K562 (cell line): ENCODE measurements around the gene TFRC. TPM values are rescaled to one million over a fixed set of nuclear protein-coding genes. Genes with fewer than 3 reads are reported as not detected.
"Not testable (repeated sequence)": the region's sequence is repeated elsewhere in the genome, so short reads cannot be mapped to it uniquely, and the experiment has no call there.

Experiments used
- ATAC-seq: fragments of 200-7000 bp; cut with Tn5 transposase; 3 replicates; pipeline ENCODE4 v1.9.1; 2020; ENCODE audit warnings: moderate library complexity
- BruUV-seq: library from RNA; stranded (reverse); fragments of 400-500 nt; replicated peaks from 2 replicates; lab custom pipeline; 2021; lab: Mats Ljungman, UMichigan
- CTCF ChIA-PET: fragments of 300-600 bp; formaldehyde crosslinking; extraction: SDS; loops from one replicate; lab custom pipeline; 2021; ENCODE audit warnings: low intra/inter-chr PET ratio; lab: Yijun Ruan, JAX
- POLR2A ChIA-PET: fragments of 300-600, 350-650 bp; sonication (Branson Sonifier 250); formaldehyde crosslinking; extraction: SDS; loops from one replicate; lab custom pipeline; 2021; ENCODE audit warnings: antibody characterized with exemption, inconsistent platforms; lab: Yijun Ruan, JAX
- DNase-seq, 4 experiments: peaks; one replicate each; pipeline versions ENCODE4 v3.0.0 to v3.0.0-alpha.2; 2011 to 2018; ENCODE audit warnings: low spot score in 3 of 4, mixed read lengths in 3 of 4; ENCODE audit errors: extremely low read depth in 1 of 4
- FAIRE-seq: peaks from 2 replicates; lab custom pipeline; 2011; peaks lifted over from hg19 to GRCh38; lab: Jason Lieb, UNC
- H2AFZ ChIP-seq: 2 replicates; pipeline ENCODE4 v1.6.0; 2011; ENCODE audit warnings: low read depth, low read length, control low read depth, inconsistent platforms
- H3K27ac ChIP-seq: fragments of 200-600 bp; 3 replicates; pipeline ENCODE4 v1.8.0; 2011; ENCODE audit warnings: low read depth, mild to moderate bottlenecking, control low read depth, inconsistent platforms, low read length, moderate library complexity, mixed read lengths; ENCODE audit errors: extremely low read depth
- H3K27me3 ChIP-seq, 2 experiments: fragments of 300-600 bp in 1 of 2; 2 replicates in 1 of 2; 3 replicates in 1 of 2; pipeline versions ENCODE4 v1.6.0 to v1.8.0; 2011; ENCODE audit warnings: inconsistent platforms in 2 of 2, low read length in 2 of 2, mild to moderate bottlenecking in 1 of 2, mixed read lengths in 1 of 2, moderate library complexity in 1 of 2; ENCODE audit not compliant: control insufficient read depth in 2 of 2, insufficient read depth in 2 of 2
- H3K36me3 ChIP-seq: fragments of 300-600 bp; 3 replicates; pipeline ENCODE4 v1.8.0; 2011; ENCODE audit warnings: mild to moderate bottlenecking, low read length, inconsistent platforms; ENCODE audit not compliant: control insufficient read depth, insufficient read depth
- H3K4me1 ChIP-seq, 2 experiments: fragments of 200-600 bp in 1 of 2; replicated peaks in 1 of 2; 2 replicates in 1 of 2; 3 replicates in 1 of 2; pipeline versions ENCODE4 v1.5.1 to v1.8.0; 2011; ENCODE audit warnings: inconsistent platforms in 2 of 2, low read length in 2 of 2, mild to moderate bottlenecking in 1 of 2, mixed read lengths in 1 of 2, moderate library complexity in 1 of 2; ENCODE audit not compliant: control insufficient read depth in 2 of 2, insufficient read depth in 2 of 2
- H3K4me2 ChIP-seq: 2 replicates; pipeline ENCODE4 v1.6.1; 2011; ENCODE audit warnings: low read length, control low read depth, inconsistent platforms, mixed read lengths; ENCODE audit not compliant: insufficient read depth
- H3K4me3 ChIP-seq: fragments of 200-600 bp; sonication (generic), shearing (Covaris generic); 2 replicates; pipeline ENCODE4 v1.5.1; 2016; ENCODE audit warnings: control low read depth, inconsistent platforms
- H3K79me2 ChIP-seq: fragments of 200-600 bp; 3 replicates; pipeline ENCODE4 v1.8.0; 2011; ENCODE audit warnings: low read length, inconsistent platforms; ENCODE audit not compliant: control insufficient read depth, insufficient read depth
- H3K9ac ChIP-seq, 2 experiments: 2 replicates each; pipeline versions ENCODE4 v1.6.0 to v1.6.1; 2011; ENCODE audit warnings: low read depth in 2 of 2, low read length in 2 of 2, control low read depth in 1 of 2, inconsistent platforms in 1 of 2, mild to moderate bottlenecking in 1 of 2, mixed read lengths in 1 of 2; ENCODE audit not compliant: insufficient read depth in 1 of 2
- H3K9me1 ChIP-seq: one replicate; pipeline ENCODE4 v1.6.0; 2011; ENCODE audit warnings: inconsistent platforms, mild to moderate bottlenecking, low read length, moderate library complexity; ENCODE audit not compliant: control insufficient read depth, insufficient read depth
- H3K9me3 ChIP-seq: replicated peaks from 2 replicates; pipeline ENCODE4 v1.5.1; 2011; ENCODE audit warnings: low read depth, low read length, inconsistent platforms; ENCODE audit not compliant: control insufficient read depth, insufficient read depth
- H4K20me1 ChIP-seq: replicated peaks from 2 replicates; pipeline ENCODE4 v1.6.1; 2011; ENCODE audit warnings: low read length, inconsistent platforms, mixed read lengths; ENCODE audit not compliant: control insufficient read depth, insufficient read depth
- CHAMP1 ChIP-seq: fragments of 450-650 bp; IDR thresholded peaks from 2 replicates; pipeline ENCODE4 v1.6.1; 2016; ENCODE audit warnings: mild to moderate bottlenecking
- RBM15 ChIP-seq: fragments of 200-400 bp; formaldehyde crosslinking; IDR thresholded peaks from 2 replicates; pipeline ENCODE4 v1.6.1; 2018; ENCODE audit warnings: mild to moderate bottlenecking, low read length, moderate library complexity; ENCODE audit not compliant: insufficient read depth
- SRSF3 ChIP-seq: fragments of 200-400 bp; formaldehyde crosslinking; IDR thresholded peaks from 2 replicates; pipeline ENCODE4 v1.6.1; 2016; ENCODE audit warnings: mild to moderate bottlenecking, low read length, moderate library complexity; ENCODE audit not compliant: insufficient read depth
- THRA ChIP-seq: fragments of 450-650 bp; IDR thresholded peaks from 2 replicates; pipeline ENCODE4 v1.6.1; 2017; ENCODE audit warnings: mild to moderate bottlenecking, moderate library complexity
- ZBTB11 ChIP-seq, 3 experiments: fragments of 200-800 bp in 1 of 3; fragments of 250-450 bp in 1 of 3; fragments of 450-650 bp in 1 of 3; sonication (Bioruptor Pico) in 1 of 3; sonication (Bioruptor generic) in 1 of 3; formaldehyde crosslinking in 1 of 3; IDR thresholded peaks; 2 replicates each; pipeline versions ENCODE4 v1.6.1 to v1.8.0; 2016 to 2022; ENCODE audit warnings: mild to moderate bottlenecking in 2 of 3, missing genetic modification characterization in 2 of 3, missing compliant biosample characterization in 1 of 3, moderate library complexity in 1 of 3
- WGBS: fragments of 100-300 bp; shearing (Covaris generic); methylation state at CpG from one replicate; pipeline ENCODE4 v1.1.6; 2016; ENCODE audit warnings: low coverage, mixed read lengths; ENCODE audit not compliant: insufficient coverage; ENCODE audit errors: missing lambda C conversion rate; 5-methylcytosine and 5-hydroxymethylcytosine counted together
- in situ Hi-C: fragments of 300-500 bp; cut with MboI; formaldehyde crosslinking; loops from 4 replicates; pipeline ENCODE4 v1.15.0; 2018; ENCODE audit warnings: inconsistent platforms, mixed read lengths
- intact Hi-C: fragments of 100-400 bp; cut with micrococcal nuclease; formaldehyde crosslinking; loops from 2 replicates; pipeline ENCODE4 v1.14.2; 2022
- polyA plus RNA-seq, 8 experiments: library from polyadenylated mRNA; depleted of rRNA in 4 of 8; stranded (reverse) in 5 of 8; unstranded in 3 of 8; fragments of >200 nt; fragmentation: Nextera tagmentation in 2 of 8; fragmentation: Illumina TruSeq in 1 of 8; extraction: Ambion mirVana in 2 of 8; extraction: Trizol in 1 of 8; gene quantifications; 2 replicates each; pipeline versions ENCODE4 v1.2.1 to v1.2.3, GENCODE V29; 2011 to 2014; ENCODE audit warnings: inconsistent platforms in 1 of 8, missing spikeins in 1 of 8
- total RNA-seq, 7 experiments: library from RNA; depleted of rRNA in 6 of 7; stranded (reverse); fragments of >200 nt in 6 of 7; fragmentation: Illumina TruSeq in 2 of 7; extraction: Trizol in 2 of 7; gene quantifications; 2 replicates each; pipeline versions ENCODE4 v1.2.1 to v1.2.3, GENCODE V29; 2011 to 2021; ENCODE audit warnings: low replicate concordance in 1 of 7

TFRC gene
- total and polyA plus RNA-seq, 9 of the 15 experiments (the other 6 are each of a cell fraction or from before 2014, with no cell fraction given): 149 to 679 (median 332) TPM

- peak overlapping the region; percentile 17; the same call in 1 of the 2 replicates for H3K4me2 ChIP-seq
- no peaks in the 10 kb centered on the region for H4K20me1 ChIP-seq
- H2AFZ ChIP-seq: peak overlapping the region; percentile 54; the same call in 1 of the 2 replicates
- H3K36me3 ChIP-seq: no peaks in the 10 kb centered on the region
- no peak overlapping the region for H3K4me3 ChIP-seq
- DNase-seq (no peak), ATAC-seq (no peak; the same call in 2 of the 3 replicates), FAIRE-seq (no peak)
- H3K9me1 ChIP-seq: no peaks in the 10 kb centered on the region
- BruUV-seq: no TSS peak
- H3K27me3 ChIP-seq: peaks cover 17 to 36% of the 10 kb centered on the region in 2 experiments
- TF ChIP-seq THRA (no peak), ZBTB11 (CRISPR knock-in tag; IDR thresholded peaks at IDR 0.05) (no peak), RBM15 (no peak), SRSF3 (no peak), CHAMP1 (no peak)
- peaks cover 0 to 4% of the 10 kb centered on the region in 2 experiments; a peak in 3 of 5 replicates for H3K4me1 ChIP-seq
- 0 out of 2 replicates have a peak, but pooled peaks cover 2% of the 10 kb centered on the region for H3K9me3 ChIP-seq
- H3K9ac ChIP-seq: peak overlapping the region in 1 of 2 experiments; percentile 52; a peak in 1 of 4 replicates
- POLR2A ChIA-PET: no interaction called here
- in situ Hi-C loops (no loop called here), intact Hi-C loops (no loop called here)
- H3K27ac ChIP-seq: no peak overlapping the region
- H3K79me2 ChIP-seq: no peaks in the 10 kb centered on the region
- CTCF ChIA-PET: no interaction called here
- WGBS: 29% methylated on average over 11 of the region's 11 CpGs
These were observed 74.0 kb downstream of the TFRC start for GRCh38 chr3:196007744-196008335.

GRCh38 chr3:196005338-196005737 is 76.6 kb downstream of the TFRC start:
- in situ Hi-C loops, CTCF ChIA-PET, FAIRE-seq, POLR2A ChIA-PET, H3K79me2 ChIP-seq, intact Hi-C loops, H3K36me3 ChIP-seq, H3K9me1 ChIP-seq, BruUV-seq, H3K4me3 ChIP-seq, H4K20me1 ChIP-seq, H3K4me1 ChIP-seq, H3K9me3 ChIP-seq, H3K9ac ChIP-seq, ATAC-seq, DNase-seq, H3K4me2 ChIP-seq, H3K27ac ChIP-seq, H2AFZ ChIP-seq: not testable (repeated sequence)
- WGBS: 12% methylated on average over 7 of the region's 10 CpGs
- H3K27me3 ChIP-seq: peaks cover 17 to 60% of the 10 kb centered on the region in 2 experiments
